ENCODE measurements around the gene GLT1D1.

The GLT1D1 gene

DNA sequence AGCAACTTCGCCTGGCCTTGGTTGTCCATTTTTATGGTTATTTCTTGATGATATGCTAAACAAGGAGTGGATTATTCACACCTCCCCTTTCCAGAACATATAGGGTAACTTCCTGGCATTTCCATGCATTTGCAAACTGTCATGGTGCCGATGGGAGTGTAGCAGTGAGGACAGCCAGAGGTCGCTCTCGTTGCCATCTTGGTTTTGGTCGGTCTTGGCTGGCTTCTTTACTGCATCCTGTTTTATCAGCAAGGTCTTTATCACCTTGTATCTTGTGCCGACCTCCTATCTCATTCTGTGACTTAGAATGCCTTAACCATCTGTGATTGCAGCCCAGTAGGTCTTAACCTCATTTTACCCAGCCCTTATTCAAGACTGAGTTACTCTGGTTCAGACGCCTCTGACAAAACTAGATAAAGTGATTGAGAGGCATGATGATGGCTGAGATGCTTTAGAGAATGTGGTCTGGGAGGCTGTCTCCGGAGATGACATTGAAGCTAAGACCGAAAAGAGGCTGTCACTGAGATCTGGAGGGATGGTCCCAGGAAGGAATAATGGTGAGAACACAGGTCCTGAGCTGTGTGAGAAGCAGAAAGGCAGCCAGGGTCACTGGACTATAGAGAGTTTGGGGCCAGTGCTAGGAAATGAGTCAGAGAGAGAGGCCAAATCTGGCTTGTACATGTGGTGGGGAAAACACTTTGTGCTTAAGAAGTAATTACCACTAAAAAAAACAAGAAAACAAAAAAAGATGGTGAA, 2.9 kb downstream of the GLT1D1 start:
- TF ChIP-seq, protein P1, sequence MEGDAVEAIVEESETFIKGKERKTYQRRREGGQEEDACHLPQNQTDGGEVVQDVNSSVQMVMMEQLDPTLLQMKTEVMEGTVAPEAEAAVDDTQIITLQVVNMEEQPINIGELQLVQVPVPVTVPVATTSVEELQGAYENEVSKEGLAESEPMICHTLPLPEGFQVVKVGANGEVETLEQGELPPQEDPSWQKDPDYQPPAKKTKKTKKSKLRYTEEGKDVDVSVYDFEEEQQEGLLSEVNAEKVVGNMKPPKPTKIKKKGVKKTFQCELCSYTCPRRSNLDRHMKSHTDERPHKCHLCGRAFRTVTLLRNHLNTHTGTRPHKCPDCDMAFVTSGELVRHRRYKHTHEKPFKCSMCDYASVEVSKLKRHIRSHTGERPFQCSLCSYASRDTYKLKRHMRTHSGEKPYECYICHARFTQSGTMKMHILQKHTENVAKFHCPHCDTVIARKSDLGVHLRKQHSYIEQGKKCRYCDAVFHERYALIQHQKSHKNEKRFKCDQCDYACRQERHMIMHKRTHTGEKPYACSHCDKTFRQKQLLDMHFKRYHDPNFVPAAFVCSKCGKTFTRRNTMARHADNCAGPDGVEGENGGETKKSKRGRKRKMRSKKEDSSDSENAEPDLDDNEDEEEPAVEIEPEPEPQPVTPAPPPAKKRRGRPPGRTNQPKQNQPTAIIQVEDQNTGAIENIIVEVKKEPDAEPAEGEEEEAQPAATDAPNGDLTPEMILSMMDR (IDR thresholded peaks at IDR 0.05; ENCODE audit: insufficient read depth, low read length, poor library complexity, severe bottlenecking): no peak
- Histone ChIP-seq H3K27me3 (replicated peaks; ENCODE audit: control insufficient read depth, insufficient read depth, low read length) (no peaks in the 10 kb centered on the region; the same call in 1 of the 2 replicates), H3K4me3 (replicated peaks; ENCODE audit: low read depth, low read length) (no peak overlapping the region)

GRCh38 chr12:128856791-128857078, 3.5 kb downstream of the GLT1D1 start:
- DNase-seq (ENCODE audit: extremely low read depth, insufficient read length): no peak
- Histone ChIP-seq H3K4me3 (replicated peaks; ENCODE audit: low read depth, low read length) (no peak overlapping the region), H3K27me3 (replicated peaks; ENCODE audit: control insufficient read depth, insufficient read depth, low read length) (no peaks in the 10 kb centered on the region; the same call in 1 of the 2 replicates), H3K36me3 (ENCODE audit: control insufficient read depth, insufficient read depth, low read length) (no peaks in the 10 kb centered on the region)
- TF ChIP-seq, protein P1 (IDR thresholded peaks at IDR 0.05; ENCODE audit: insufficient read depth, low read length, poor library complexity, severe bottlenecking): no peak

More for the DNA sequence above, 2.9 kb downstream of the GLT1D1 start:
- H3K36me3 ChIP-seq (ENCODE audit: control insufficient read depth, insufficient read depth, low read length): no peaks in the 10 kb centered on the region
- no peak for DNase-seq (ENCODE audit: extremely low read depth, insufficient read length)

DNA sequence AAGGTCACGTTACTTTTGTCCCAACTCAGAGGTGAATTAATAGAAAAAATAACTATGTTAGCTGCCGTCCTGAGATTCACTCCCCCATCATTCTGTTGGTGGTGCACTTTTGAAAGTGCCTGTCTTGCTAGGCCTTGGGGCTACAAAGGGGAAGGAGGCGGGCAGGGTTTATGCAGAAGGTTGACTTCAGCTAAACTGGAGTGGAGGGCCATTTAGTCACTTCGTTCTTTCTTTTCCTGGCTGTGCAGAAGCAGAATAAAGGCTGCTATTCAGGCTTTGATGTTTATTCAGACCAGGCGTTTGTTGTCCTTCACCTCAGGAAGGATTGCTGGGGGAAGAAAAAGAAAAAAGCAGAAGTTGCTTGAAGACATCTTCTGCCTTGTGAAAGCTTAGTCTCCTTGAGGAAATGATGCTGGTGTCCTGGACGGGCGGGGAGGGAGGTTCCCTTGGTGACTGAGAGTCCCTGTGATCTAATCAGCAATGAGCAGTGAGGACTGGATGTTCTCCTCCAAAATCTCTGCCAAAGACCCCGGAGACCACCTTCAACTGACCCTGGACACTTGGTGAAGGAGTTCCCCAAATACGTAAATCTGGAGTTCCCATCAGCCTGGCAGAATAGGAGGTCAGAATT, 4.0 kb downstream of the GLT1D1 start:
- Histone ChIP-seq H3K36me3 (ENCODE audit: control insufficient read depth, insufficient read depth, low read length) (no peaks in the 10 kb centered on the region), H3K4me3 (replicated peaks; ENCODE audit: low read depth, low read length) (no peak overlapping the region), H3K27me3 (replicated peaks; ENCODE audit: control insufficient read depth, insufficient read depth, low read length) (no peaks in the 10 kb centered on the region; the same call in 1 of the 2 replicates)
- TF ChIP-seq, protein P1 (IDR thresholded peaks at IDR 0.05; ENCODE audit: insufficient read depth, low read length, poor library complexity, severe bottlenecking): no peak
- no peak for DNase-seq (ENCODE audit: extremely low read depth, insufficient read length)

DNA sequence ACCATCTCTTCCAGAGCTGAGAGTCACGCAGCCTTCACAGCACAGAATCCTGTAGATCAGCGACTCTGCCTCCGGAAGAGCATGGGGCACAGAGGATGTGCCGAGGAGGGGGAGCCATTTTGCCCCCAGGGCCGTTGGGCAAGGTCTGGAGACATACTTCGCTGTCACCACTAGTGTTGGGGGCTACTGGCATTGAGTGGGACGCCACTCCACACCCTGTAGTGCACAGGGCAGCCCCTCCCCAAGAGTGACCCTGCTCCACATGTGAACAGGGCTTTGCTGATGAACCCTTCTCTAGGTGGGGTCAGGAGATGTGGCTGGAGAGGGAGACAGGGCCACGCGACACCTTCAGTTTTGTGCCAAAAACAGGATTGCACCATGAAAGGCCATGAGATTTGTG, 6.0 kb downstream of the GLT1D1 start:
- Histone ChIP-seq H3K36me3 (ENCODE audit: control insufficient read depth, insufficient read depth, low read length) (no peaks in the 10 kb centered on the region), H3K27me3 (replicated peaks; ENCODE audit: control insufficient read depth, insufficient read depth, low read length) (no peaks in the 10 kb centered on the region), H3K4me3 (replicated peaks; ENCODE audit: low read depth, low read length) (no peak overlapping the region)
- TF ChIP-seq, protein P1 (IDR thresholded peaks at IDR 0.05; ENCODE audit: insufficient read depth, low read length, poor library complexity, severe bottlenecking): no peak
- no peak for DNase-seq (ENCODE audit: extremely low read depth, insufficient read length)

DNA sequence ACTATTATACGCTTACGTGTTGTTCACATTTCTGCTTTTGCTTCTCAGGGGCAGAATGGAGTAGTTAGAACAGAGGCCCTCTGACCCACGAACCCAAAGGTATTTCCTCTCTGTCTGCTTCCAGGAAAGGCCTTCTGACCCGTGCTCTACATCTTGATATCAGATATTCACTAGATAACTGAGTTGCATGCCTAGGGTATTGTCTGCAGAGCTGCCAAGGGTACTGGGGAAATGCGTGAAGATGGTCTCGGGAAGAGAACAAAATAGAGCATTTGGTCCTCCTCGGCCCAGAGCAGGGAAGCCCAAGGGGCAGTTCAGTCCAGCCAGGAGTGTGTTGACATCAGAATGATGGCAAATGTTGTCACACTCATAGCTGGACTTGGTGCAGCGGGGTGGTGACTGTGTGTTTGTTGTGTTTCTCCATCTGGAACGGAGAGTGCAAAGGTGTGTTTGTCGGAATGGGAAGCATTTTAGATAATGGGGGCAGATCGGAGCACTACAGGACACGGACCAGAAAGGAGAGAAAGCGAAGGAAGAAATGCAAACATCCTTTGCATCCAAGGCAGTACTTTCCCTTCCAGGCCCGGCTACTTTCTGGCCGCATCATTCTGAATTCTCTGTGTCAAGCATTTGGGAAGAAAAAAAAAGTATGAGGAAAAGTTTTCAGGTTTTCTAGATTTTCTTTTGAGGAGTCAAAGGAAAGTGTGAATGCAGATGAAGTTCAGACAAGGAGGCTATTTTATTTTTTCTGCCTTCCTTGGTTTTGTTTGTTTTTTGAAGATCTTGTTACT, 8.1 kb downstream of the GLT1D1 start:
- Histone ChIP-seq H3K36me3 (ENCODE audit: control insufficient read depth, insufficient read depth, low read length) (no peaks in the 10 kb centered on the region), H3K27me3 (replicated peaks; ENCODE audit: control insufficient read depth, insufficient read depth, low read length) (no peaks in the 10 kb centered on the region), H3K4me3 (replicated peaks; ENCODE audit: low read depth, low read length) (no peak overlapping the region)
- TF ChIP-seq, protein P1 (IDR thresholded peaks at IDR 0.05; ENCODE audit: insufficient read depth, low read length, poor library complexity, severe bottlenecking): no peak
- DNase-seq (ENCODE audit: extremely low read depth, insufficient read length): no peak
